CMK (cell line): ENCODE data around the gene LIPC.
"Not testable (repeated sequence)": the region's sequence is repeated elsewhere in the genome, so short reads cannot be mapped to it uniquely, and the experiment has no call there.

ENCODE experiments used
- DNase-seq: peaks from one replicate; pipeline ENCODE4 v3.0.0-alpha.2; 2010; ENCODE audit warnings: low read depth

LIPC gene

DNA sequence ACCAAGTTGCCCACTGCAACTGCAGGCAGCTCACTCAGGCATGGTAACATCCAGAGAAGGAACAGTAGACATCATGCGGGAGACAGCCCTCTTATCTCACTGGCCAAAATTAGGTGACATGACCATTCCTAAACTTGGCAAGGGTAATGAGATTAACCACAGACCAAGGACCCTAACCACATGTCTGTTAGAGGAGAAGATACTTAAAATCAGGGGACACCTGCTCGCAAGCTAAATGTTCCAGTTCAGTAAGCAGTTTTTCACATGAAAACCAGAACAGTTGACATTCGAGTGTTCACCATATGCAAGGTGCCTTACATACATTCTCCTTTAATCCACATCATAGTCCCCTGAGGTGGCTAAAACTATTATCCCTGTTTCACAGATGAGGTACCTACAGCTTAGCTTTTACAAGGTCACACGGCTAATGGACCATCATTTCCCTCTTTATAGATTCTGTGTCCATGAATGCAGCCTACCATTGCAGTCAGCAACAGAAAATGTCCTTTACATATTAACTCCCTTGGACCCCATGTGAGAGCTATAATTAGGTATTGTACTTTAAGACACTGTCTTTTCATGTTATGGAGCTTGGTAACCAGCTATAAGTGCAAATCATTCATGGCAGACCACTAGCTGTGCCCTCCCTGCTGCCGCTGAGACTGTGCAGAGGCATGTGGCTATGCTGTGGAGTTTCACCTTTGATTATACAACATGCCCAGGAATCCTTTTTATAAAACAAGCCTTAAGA, 154.1 kb downstream of the LIPC start:
- no peak for DNase-seq

DNA sequence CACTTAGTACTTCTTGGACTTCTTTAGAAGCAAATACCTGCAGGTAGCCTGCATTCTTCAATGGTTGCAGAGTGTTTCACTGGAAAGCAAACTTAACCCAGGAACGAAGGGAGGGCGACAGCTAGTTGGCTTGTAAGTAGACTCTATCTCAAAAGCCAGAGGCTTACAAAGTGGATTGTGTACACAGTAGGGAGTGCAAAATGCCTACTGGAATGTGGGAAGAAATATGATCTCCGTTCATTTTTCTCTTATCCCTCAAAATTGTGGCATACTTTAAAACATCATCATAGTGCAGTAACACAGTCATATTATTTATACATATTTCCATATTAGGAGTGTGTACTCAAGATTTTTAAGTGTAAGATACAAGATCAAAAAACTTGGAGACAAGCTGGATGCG, 155.7 kb downstream of the LIPC start:
- no peak for DNase-seq

DNA sequence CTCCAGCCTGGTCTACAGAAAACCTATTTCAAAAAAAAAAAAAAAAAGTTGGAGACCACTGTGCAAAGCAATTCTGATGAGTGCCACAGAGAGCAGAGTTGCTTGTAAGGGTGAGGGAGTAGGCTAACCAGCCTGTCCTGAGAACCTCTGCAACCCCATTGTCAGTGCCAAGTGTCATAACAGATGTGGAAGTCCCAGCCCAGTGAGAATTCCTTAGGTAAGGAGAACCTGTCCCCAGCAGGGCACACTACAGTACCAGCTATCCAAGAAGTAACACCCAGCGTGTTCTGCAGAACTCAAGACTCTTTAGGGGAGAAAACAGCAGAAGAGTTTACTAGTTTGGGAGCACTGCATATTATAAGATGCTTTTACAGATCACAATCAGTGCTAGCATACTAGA, 156.3 kb downstream of the LIPC start:
- DNase-seq, result no peak

DNA sequence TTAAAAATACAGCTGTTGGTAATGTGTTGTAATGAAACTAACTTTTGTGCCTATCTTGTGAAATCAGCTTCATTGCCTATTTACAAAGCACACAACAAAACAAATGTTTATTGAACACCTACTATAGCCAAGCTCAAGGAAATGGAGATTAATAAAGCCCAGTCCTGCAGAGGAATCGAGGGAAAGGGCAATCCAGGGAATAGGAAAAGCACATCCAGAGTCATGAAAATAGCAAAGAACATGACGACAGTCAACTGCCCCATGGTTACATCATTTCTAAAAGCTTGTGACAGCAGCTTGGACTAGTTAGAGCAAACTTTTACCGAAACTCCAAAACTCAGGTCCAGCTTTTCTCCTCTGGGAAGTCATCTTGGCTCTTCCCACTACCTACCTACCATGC, 157.3 kb downstream of the LIPC start:
- no peak for DNase-seq

DNA sequence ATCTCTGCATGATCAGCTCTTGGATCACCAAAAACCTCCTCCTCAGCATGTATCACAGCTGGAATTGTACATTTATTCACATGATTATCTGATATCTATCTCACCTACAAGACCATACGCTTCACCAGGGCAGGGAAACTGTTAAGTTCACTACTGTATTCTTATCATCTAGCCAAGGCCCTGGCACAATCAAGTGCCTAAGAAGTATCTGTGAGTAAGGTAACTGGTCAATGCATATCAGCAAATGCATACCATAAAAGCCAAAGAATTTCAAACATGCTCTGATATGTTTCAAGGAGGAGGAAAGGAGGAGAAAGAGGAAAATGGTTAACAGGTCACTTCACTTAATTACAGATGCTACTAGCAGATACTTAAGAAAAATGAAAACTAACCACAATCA, 158.4 kb downstream of the LIPC start:
- DNase-seq, result no peak

DNA sequence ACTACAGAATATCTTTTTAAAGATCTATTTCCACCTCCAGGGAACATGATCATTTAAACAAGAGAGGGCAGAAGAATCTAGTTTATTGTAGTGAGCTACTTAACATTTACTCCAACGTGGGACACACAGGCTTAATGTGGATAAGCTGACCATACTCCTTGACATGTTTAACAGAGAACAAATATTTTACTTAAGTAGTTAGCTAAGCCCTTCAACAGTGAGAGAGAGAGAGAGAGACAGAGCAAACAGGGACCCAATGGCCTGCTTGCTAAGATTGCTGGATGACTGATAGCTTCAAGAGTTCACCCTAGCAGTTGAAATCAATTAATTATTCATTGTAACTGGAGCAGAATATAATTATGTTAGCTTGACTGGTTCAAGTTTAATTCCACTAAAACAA, 159.1 kb downstream of the LIPC start:
- DNase-seq, result no peak

DNA sequence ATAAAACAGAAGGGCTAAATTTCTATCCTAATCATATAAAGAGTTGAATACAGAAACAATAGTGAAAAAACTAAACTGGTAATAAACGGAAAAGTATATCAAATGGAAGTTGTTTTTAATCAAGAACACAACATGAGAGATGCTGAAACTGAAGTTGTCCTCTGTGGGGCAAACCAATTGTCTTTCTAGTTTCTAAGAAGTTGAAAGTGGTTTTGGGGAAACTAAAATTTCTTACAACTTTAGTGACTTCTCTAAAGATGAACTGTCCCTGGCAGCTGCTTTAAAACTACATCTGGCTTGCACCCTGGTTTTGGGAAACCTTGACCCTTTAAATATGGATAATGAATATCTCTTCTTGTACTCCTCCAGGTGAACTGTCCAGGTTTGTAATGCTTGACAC, 162.1 kb downstream of the LIPC start:
- no peak for DNase-seq

DNA sequence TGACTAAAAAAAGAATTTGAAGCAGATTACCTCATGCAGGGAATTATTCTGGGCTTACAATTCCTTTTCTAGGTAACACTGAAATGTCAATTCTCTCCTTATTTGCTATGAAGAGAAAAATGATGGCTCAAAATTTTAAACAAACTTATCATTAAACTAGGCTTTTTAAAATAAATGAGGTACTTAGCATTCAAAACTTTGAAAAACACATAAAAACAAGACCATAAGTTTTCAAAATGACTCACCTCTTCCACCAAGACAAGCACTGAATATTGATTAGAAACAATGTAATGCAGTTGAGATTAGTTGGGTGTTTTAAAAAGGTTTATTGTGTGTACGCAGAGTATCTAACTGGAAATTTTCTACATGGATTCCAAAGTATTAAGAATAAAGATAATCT, 163.1 kb downstream of the LIPC start:
- DNase-seq, result no peak

DNA sequence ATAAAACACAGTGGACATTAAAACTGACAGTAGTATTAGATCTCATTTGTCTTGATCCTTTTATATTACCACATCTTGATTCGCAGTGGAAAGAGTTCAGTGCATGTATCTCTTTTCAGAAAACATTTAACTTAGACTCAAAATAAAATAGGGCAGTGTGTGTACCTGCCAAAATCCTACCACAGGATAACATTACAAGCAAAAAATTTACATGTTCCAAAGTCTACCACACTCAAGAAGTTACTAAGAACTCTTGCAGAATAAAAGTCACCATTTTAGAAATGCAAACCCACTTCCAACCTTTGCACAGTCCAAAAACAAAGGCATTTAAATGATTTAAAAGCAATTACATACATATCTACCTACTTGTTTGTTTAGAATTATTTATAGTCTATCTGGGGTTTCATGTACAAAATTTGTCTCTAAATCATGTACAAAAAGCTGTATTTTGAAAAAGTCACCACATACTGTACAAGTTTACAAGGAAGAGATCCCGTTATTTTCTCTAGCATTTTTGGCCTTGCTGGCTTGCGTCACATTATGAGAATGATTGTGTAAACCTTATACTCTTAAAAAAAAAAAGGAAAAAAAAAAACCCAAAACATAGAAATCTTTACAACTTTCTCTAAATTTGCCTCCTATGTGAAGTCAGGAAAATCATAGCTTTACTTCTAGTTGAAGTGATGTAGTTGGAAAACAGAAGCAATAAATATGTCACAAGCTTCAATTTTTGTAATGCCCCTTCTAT, 163.9 kb downstream of the LIPC start:
- DNase-seq, result no peak

DNA sequence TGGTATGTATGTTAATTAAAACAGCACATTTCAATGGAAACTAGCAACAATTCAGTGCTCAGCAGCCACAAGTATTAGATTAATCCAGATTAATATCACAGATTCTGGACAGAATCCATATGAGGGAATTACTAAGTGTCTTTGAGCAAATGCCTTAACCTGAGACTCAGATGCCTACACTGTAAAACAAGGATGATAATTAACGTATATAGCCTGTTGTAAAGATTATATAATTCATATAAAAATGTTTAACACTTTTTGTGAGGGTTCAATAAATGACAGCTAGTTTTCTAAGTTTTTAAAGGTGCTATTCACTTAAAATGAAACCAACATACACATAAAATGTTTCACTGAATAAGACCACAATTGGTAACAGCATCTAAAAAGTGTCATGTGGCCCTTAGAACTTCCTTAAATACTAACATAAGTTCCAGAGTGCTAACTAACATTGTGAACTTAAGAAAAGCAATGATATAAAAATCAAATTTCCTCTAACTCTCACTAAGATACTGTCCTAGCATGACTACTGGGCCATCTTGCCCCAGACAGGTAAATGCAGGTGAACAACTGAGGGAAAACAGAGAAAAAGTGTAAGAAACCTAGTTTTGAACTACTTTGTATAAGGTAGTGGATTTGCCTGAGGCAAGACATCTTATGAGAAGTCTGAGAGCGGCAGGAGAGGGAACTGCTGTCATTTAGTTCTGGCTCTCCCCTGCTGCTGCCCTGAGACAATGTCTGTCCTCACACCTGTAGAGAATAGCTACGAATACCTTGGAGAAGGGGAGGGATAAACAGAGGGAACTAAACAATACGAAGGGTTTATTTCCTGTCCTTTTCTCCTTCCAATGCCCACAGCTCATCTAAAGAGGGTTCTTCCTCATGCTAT, 166.4 kb downstream of the LIPC start:
- no peak for DNase-seq

DNA sequence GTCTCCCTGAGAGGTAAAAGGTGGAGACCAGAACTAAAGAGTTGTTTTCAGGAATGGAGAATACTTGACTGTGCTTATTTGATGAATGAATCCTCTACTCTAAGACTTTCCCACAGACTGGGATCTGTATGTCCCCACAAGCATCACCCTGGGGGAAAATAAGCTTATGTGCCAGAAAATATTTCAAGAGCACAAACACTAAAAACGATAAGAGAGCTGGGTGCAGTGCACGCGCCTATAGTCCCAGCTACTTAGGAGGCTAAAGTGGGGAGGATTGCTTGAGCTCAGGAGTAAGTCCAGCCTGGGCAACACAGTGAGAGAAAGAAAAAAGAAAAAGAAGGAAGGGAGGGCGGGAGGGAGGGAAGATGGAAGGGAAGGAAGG, 167.0 kb downstream of the LIPC start:
- DNase-seq, result no peak

DNA sequence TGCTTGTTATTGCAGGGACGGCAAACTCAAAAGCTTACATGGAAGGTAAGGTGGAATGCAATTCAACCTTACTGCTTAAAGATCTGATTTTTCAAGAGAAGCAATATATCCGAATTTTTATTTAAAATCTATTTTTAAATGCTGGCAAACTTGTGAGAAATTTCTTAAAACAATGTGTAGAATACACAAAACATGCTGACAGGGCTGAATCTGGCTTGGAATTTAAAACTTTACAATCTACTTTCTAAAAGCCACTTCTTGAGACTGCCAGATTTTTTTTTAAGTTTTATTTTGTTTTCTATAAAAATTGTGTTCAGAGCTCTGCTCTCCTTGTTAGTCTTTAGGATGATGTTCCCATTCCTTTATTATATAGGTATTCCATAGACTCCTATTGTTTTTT, 171.0 kb downstream of the LIPC start:
- DNase-seq, result no peak

DNA sequence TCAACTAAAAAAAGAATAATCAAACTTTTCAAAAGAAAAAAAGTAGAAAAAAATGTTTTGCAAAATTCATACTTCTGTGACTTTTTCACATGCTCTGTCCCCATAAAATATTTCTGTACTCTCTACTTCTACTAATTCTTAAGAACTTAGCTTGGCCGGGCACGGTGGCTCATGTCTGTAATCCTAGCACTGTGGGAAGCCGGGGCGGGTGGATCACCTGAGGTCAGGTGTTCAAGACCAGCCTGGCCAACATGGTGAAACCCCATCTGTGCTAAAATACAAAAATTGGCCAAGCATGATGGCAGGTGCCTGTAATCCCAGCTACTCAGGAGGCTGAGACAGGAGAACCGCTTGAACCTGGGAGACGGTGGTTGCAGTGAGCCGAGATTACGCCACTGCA, 172.1 kb downstream of the LIPC start:
- DNase-seq, result not testable (repeated sequence)

DNA sequence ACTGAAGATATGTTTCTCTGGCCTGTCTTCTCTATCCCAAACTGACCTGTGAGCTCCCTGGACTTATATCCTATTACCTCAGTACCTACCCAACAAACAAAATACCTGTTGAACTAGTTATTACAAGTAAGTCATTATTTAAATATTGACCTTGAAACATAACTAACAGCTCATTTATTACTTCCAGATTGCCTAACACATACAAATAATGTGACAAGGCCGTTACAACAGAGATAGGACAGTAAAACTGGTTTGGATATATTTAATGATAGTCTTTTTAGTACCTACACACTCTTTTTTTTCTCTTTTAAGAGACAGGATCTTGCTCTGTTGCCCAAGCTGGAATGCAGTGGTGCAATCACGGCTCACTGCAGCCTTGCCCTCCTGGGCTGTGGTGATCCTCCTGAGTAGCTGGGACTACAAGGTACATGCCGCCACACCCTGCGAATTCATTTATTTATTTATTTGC, 172.7 kb downstream of the LIPC start:
- DNase-seq, result no peak

DNA sequence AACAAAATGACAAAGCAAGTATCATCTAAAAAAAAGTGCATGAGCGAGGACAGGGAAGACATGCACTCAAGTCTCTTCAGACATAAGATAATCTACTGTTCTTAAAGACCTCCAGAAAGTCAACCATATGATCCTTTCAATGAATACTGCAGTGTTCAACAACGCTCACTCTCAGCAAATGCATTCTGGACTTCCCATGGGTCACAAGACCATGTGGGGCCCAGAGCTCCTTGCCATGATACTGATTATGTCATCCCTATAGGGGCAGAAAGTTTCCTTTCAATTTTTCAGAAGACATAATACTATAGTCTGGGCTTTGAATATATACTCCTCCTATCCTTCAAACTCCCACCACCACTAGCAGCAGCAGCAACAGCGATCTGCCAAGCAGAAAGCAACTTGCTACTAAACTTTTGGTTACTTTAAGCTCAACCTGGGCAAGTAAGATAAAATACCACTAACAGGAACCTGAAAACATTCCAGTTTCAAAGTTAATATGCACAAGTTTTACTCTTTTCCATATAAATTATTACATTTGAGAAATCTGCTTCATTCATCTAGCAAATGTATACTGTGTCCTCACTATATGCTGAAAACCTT, 174.2 kb downstream of the LIPC start:
- DNase-seq, result no peak

DNA sequence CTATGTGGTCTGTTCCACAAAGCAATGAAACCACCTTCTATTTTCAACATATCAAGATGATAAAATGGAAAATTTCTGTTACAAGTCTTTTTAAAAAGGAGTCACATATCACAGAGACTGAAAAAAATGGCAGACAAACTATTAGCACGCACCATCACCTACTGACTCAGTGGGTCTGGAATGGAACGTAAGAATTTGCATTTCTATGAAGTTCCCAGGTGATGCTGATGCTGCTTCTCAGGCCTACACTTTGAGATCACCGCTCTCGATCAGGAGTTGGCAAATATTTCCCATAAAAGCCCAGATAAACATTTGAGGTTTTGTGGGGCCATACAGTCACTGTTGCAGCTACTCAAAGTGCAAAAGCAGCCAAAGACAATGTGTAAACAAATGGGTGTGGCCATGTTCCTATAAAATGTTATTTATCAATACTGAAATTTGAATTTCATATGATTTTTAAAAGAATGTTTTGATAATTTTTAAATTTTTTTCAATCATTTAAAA, 174.8 kb downstream of the LIPC start:
- no peak for DNase-seq

DNA sequence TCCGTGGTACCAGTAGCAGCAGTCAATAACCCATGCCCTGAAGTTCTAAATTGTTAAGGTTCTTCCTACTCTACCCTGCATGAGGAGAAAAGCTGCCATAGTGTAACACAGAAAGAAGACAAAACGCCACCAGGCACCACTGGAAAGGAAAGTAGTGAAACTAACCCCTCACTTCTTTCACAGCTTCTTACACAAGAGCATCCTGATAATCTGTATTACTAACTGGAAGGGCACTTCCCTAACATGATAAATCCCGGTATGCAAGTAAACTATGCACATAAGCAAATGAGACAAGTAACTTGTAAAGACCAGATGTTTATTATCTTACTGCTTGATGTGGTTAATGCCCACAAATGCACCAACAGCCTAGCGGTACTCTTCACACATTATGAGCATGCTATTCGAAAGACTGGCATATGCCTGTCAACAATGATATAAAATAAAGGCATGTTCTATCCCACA, 176.4 kb downstream of the LIPC start:
- no peak for DNase-seq

DNA sequence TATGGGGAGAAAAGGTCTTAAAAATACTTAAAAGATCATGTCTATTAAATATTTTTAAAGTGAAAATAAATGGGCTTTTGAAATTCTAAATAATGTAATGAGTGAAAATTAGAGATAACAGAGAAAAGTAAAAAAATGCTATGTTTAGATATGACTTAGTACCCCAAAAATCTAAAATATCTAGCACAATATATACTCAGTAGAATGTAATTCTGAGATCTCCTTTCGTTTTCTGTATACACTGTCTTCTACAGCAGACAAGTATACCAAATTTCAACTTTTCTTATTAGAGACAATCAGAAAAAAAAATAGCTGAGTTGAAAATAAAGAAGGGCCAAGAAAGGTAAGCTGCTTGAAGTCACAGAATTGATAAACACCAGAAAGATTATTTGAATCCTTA, 176.9 kb downstream of the LIPC start:
- no peak for DNase-seq

DNA sequence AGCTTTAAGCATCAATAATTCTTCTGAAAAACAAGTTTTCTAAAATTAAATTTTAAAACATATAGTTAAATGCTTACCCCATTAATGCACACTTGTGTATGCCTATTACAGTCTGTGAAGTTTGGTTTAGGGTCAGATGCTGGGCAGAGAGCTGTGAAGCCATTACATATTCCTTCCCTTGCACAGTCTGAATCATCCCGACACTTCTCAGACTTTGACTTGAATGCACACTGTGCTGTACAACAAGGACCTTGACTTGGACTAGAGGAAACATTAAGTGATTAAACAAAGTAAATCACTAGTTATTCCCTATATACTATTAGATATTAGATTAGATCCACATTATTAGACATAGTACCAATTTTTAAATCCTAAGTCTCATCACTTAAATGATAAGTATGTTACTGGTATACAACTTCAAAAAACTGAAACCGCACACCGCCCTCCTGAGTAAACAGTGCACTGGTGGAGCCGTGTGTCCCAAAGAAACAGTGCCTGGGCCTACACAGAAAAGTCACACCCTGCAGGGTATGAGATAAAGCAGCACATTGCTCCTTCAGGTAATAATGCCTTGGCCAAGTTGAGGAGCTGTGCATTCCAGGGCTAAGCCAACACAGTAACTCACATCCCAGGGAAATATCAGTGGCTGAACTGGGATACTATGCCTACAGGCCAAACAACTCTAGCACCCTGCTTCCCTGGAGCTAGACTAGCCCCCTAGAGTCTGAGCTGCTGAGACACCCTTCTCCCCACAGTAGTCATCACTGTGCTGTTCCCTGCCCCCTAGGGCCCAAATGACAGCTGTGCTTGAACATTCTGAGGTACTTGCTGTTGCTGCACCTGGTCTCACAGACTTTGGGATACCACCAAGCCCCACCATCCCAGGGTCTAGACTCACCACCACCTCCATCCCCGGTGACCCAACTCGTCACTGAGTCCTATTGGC, 180.2 kb downstream of the LIPC start:
- DNase-seq, result no peak

DNA sequence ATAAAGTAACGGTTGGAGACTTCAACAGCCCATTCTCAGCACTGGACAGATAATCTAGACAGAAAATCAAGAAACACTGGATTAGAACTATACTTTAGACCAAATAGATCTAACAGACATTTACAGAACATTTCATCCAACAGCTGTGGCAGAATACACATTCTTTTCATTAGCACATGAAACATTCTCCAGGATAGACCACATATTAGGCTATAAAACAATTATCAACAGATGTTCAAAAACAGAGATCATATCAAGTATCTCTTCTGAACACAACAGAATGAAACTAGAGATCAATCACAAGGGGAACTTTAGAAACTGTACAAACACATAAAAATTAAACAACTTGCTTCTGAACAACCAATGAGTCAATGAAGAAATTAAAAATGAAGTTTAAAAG, 184.4 kb downstream of the LIPC start:
- DNase-seq, result no peak
